Measurements from ENCODE around the gene PPM1B.
"Not testable (repeated sequence)": the region's sequence is repeated elsewhere in the genome, so short reads cannot be mapped to it uniquely, and the experiment has no call there.

Gene PPM1B

DNA sequence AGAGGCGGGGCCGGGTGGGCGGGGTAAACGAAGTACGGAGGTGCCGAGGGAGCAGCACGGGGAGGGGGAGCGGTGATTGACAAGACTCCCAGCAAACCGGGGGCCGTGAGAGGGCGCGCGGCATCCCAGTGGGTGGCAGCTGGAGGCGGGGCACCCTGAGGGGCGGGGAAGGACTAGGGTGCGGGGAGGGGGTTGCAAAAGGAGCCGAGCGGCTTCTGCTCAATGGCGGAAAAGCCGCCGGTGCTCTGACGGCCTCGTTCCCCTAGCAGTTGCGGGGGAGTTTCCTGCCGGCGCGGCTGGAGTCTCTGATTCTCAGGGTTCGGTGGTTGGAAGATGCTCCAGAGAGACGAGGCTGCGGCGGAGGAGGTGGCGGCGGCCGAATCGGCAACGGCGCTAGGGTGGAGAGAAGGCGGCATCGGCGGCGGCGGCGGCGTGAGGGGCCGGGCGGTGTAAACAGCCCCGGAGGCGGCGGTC lies at the start of gene PPM1B:
Gene PPM1B, plus strand, starts transcription at position 195 of the 474 bp plus-strand sequence. CDS start 32,325 bp downstream, outside the sequence.
- no peak for DNase-seq (ENCODE audit: low spot score)

DNA sequence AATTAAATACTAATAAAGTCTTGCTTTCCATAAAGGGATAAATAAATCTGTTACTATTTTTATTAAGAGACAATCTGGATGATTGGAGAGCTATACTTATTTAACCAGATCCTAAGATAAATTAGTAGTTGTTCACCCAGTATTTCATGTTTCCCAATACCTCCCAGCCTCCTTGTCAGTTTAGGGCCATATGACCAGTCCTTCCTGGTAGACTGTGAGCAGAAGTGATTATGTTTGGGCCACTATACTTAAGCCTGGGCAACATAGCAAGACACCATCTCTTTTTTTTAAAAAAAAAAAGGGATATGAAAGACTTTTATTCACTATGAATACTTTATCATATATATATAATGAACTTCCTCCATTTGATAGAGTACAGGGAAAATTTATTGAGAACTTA lies 48.8 kb upstream of the PPM1B start:
- DNase-seq (ENCODE audit: low spot score) = no peak

- DNase-seq (ENCODE audit: low spot score) = no peak
These were observed 48.2 kb upstream of the PPM1B start for GRCh38 chr2:44120428-44120827.

- DNase-seq (ENCODE audit: low spot score) = no peak
These were observed 46.8 kb upstream of the PPM1B start for GRCh38 chr2:44121899-44122298.

GRCh38 chr2:44124500-44124899 lies 44.2 kb upstream of the PPM1B start:
- no peak for DNase-seq (ENCODE audit: low spot score)

- DNase-seq (ENCODE audit: low spot score) = peak; percentile 14
These were observed 42.4 kb upstream of the PPM1B start for GRCh38 chr2:44126106-44126797.

DNA sequence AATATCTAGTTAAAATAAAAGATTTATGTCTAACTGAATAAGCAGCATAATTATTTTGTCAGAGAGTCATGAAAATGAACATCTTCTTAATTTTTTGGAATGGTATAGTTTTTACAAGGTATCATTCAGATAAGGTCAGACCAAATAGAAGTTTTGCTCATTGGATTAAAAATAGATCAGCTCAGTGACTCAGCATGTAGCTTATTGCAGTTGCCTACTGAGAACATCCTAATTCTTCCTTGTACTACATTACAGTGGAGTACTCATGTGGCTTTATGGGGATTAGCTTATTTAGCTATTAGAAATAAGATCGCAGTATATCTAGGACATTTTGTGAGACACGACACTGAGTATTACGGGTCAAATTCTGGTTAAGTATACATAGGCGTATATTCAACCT lies 38.2 kb upstream of the PPM1B start:
- DNase-seq (ENCODE audit: low spot score) = no peak

DNA sequence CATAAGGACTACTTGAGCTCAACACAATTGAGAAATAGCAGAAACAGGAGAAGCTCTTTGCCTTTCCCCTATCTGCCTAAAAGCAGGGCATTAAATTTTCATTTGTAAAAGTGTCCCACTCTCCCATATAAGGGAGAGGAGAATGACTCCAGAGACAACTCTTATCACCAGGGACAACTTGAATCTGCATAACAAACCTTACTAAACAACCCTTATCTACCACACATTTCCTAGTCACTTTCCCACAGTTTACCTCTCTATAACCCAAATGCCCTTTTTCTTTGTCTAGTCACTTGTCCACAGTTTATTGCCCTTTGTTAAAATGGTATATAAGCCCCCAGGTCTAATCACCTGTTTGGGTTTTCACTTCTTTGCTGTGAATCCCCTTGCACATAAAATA lies 37.5 kb upstream of the PPM1B start:
- no peak for DNase-seq (ENCODE audit: low spot score)

GRCh38 chr2:44133602-44134001 lies 35.1 kb upstream of the PPM1B start:
- DNase-seq (ENCODE audit: low spot score) = not testable (repeated sequence)

- no peak for DNase-seq (ENCODE audit: low spot score)
These were observed 33.8 kb upstream of the PPM1B start for GRCh38 chr2:44134848-44135247.

DNA sequence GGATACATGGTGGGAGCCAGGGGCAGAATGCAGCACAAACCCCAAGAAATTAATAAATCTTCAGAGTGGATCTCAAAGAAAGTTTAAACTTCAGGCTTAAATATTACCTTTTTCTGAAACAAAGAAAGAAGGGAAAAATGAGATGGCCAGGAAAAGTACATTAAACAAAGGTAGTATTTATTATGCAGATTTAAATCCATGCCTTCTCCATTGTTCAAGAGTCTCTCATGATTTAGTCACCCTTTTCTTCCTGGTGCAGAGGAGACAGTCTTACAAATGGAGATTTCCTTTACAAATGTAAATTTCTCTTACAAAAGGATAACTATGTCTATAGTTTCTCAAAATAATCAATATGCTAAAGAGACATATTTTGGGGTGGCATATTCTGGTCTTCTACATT lies 33.4 kb upstream of the PPM1B start:
- no peak for DNase-seq (ENCODE audit: low spot score)

- DNase-seq (ENCODE audit: low spot score) = no peak
These were observed 32.9 kb upstream of the PPM1B start for GRCh38 chr2:44135771-44136170.

DNA sequence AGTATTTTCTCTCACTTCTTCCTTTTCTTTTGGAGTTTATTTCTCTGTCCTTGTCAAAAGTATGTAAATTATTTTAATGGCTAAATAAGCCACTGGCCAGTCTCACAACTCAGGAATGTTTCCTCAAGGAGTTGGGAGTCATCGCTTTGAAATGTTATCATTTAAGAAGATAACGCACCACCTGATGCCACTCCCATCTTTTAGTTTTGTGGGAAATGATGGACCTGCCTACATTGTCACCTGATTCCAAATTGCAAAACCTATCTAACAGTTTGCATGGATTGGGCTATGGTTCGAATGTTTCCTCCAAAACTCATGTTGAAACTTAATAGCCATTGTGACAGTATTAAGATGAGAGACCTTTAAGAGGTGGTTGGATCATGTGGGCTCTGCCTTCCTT lies 32.4 kb upstream of the PPM1B start:
- no peak for DNase-seq (ENCODE audit: low spot score)

- DNase-seq (ENCODE audit: low spot score) = no peak
These were observed 31.6 kb upstream of the PPM1B start for GRCh38 chr2:44137048-44137447.

GRCh38 chr2:44137872-44138551 lies 30.7 kb upstream of the PPM1B start:
- DNase-seq (ENCODE audit: low spot score) = no peak

- no peak for DNase-seq (ENCODE audit: low spot score)
These were observed 28.9 kb upstream of the PPM1B start for GRCh38 chr2:44139741-44140140.

GRCh38 chr2:44142306-44142705 lies 26.4 kb upstream of the PPM1B start:
- DNase-seq (ENCODE audit: low spot score) = no peak

GRCh38 chr2:44143701-44144100 lies 25.0 kb upstream of the PPM1B start:
- no peak for DNase-seq (ENCODE audit: low spot score)

GRCh38 chr2:44148999-44149398 lies 19.7 kb upstream of the PPM1B start:
- no peak for DNase-seq (ENCODE audit: low spot score)

DNA sequence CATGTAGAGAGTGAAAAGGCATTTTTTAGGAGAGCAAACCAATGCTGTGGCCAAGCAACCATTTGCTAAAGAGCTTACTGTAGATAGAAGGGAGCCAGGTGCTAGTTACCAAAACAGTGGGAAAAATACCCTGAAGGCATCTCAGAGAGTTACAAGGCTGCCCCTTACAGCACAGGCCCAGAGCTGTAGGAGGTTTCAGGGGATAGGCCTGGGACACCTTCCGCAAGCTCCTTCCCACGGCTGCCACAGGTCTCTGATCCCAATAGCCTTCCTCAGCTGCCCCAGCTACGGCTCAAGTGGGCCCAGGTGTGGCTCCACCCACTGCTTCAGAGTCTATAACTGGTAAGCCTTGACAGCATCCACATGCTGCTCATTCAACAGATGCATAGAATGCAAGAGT lies 18.2 kb upstream of the PPM1B start:
- DNase-seq (ENCODE audit: low spot score) = no peak

GRCh38 chr2:44152865-44153669 lies 15.6 kb upstream of the PPM1B start:
- no peak for DNase-seq (ENCODE audit: low spot score)

- DNase-seq (ENCODE audit: low spot score) = no peak
These were observed 12.8 kb upstream of the PPM1B start for GRCh38 chr2:44155666-44156446.
